Endometrial microvascular endothelial cells (primary cell): ENCODE data around the gene ITPRIPL1. TPM values are rescaled to one million over a fixed set of nuclear protein-coding genes. Genes with fewer than 3 reads are reported as not detected.

ENCODE experiments used
- in situ Hi-C: cut with HindIII; loops from 2 replicates; pipeline ENCODE4 v1.10.0; 2017; ENCODE audit warnings: low sequenced_read_pairs, low pct_unique_long_range_greater_than_20kb; ENCODE audit errors: inconsistent ontology term
- total RNA-seq: library from RNA; depleted of rRNA; stranded (reverse); fragments of >200 nt; gene quantifications from one replicate; pipeline ENCODE4 v1.2.3, GENCODE V29; 2015; ENCODE audit errors: inconsistent ontology term

The ITPRIPL1 gene
- total RNA-seq, 1 donor from 2014 or later, result 0.84 TPM

DNA sequence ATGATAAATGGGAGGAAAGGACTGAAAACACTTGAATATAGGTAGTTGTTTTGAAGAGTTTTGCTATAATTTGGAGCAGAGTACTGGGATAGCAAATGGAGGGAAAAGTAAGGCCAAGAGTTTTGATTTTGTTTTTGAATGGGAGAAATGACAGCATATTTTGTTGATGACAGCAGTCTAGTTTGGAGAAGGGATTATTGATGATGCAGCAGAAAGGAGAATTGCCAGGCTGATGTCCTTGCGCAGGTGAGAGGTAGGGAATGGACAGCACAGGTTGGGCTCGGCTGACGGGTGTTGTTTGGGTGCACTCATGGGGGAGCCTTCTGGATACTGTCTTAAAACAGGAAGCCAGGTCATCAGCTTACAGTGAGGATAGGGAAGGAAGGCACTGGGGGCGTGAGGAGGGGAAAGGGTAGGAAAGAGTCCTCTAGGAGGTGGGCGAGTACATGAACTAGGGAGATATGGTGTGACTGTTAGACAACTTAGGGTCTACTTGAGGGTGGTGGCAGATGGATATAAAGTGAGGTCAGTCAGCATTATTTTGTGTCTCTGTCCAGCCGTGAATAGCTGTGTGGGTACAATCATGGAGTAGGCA, 20.8 kb downstream of the ITPRIPL1 start:
- in situ Hi-C loops, result no loop called here

DNA sequence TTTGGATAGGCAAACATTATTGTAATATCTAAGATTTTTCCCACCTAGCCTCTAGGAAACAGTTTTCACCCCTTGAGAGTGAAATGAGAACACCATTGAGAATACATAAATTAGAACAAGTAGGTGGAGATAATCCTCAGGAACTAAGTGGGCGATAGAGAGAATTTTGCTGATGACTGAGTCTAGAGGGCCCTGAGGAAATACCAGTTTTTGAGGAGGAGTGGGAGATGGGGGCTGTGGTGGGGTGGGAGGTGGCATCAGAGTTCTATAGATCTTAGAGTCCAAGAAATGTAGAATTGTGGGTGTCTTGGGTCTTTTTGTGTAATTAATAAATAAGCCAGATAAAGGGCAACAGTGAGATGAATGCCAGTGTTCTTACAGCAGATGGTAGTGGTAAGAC, 22.3 kb downstream of the ITPRIPL1 start:
- in situ Hi-C loops, result no loop called here

GRCh38 chr2:96353032-96353561, 28.0 kb downstream of the ITPRIPL1 start:
- in situ Hi-C loops, result no loop called here

DNA sequence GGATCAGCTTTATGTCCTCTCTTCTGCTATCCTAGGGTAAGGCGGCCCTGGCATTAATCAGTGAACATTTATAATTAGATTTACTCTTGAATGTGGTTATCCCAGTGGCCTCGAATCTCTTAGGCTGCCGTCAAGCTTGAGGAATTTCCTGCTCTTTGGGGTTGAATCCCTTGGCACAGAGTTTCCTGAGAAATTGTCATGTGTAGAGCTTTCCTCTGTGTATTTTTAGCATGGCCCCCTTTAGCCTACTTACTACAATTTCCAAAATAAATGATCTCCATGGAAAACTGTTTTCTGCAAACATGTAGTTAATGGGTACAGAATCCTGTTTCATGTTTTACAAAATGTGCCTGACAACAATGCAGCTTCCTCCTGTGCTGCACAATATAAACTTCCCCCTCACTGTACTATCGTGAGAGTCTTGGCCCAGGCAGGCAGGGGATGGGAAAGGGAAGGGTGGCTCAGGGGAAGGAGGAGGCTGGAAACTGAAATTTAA, 28.5 kb downstream of the ITPRIPL1 start:
- in situ Hi-C loops, result no loop called here

GRCh38 chr2:96354492-96354891, 29.4 kb downstream of the ITPRIPL1 start:
- in situ Hi-C loops, result no loop called here

GRCh38 chr2:96356889-96357288, 31.8 kb downstream of the ITPRIPL1 start:
- in situ Hi-C loops, result no loop called here

DNA sequence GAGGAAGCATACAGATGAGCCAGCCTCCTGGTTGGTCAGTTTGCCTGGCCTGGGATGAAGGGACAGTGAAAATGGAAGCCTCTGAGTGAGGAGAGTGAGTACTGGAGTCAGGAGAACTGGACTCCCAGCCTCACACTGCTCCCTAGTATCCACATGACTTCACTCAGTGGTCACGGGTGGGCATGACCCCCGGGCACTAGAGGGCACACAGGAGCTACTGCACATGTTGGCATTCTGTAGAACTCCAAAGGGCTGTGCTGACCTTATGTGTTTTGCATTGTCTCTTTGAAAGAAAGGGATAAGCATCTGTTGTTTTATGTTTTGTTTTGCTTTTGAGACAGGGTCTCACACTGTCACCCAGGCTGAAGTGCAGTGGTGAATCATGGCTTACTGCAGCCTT, 34.2 kb downstream of the ITPRIPL1 start:
- in situ Hi-C loops, result no loop called here

DNA sequence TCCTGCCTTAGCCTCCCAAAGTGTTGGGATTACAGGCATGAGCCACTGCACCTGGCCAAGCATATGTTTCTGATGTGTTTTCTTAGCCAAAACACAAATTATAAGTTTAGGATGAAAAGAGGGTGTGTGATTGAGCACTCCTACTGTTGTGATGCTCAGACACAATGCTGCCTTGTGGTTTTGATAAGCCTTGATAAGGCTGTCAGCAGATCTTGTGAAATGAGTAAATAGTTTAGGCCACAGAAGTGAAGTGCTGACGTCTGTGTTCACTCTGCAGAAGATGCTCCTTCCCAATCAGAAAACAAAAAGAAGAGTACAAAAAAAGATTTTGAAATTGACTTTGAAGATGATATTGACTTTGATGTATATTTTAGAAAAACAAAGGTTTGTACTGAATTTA, 34.7 kb downstream of the ITPRIPL1 start:
- in situ Hi-C loops, result no loop called here

- in situ Hi-C loops, result no loop called here
Observed at GRCh38 chr2:96361751-96362150, 36.6 kb downstream of the ITPRIPL1 start.

DNA sequence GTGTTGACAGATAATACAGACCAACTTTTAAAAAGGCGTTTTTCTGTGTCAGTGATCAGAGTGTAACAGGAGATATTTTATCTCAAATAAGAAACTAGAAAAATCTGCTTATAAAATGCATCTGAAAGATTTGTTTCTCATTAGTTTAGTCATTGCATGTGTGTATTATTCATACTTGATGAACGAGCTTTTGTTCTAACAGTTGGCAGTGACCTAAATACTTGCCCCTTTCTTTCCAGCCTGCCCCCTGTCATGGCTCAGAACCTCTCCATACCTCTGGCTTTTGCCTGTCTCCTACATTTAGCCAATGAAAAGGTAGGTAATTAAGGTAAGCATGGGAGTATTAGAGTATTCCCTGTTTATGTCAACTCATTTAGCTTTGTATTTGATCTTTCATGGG, 44.1 kb downstream of the ITPRIPL1 start:
- in situ Hi-C loops, result no loop called here

- in situ Hi-C loops, result no loop called here
Observed at GRCh38 chr2:96374211-96374951, 49.3 kb downstream of the ITPRIPL1 start.

Other genes with a start within 250 kb of the ITPRIPL1 start
- not detected for gene ADRA2B, start 208.7 kb upstream of the ITPRIPL1 start, total RNA-seq
- not detected for gene ASTL, start 186.8 kb upstream of the ITPRIPL1 start, total RNA-seq
- not detected for gene DUSP2, start 179.9 kb upstream of the ITPRIPL1 start, total RNA-seq
- 149 TPM for gene STARD7, start 116.5 kb upstream of the ITPRIPL1 start, total RNA-seq
- gene TMEM127, start 59.3 kb upstream of the ITPRIPL1 start, total RNA-seq, result 36.6 TPM
- gene CIAO1, start 59.1 kb upstream of the ITPRIPL1 start, total RNA-seq, result 115 TPM
- 77.2 TPM for gene SNRNP200, start 19.8 kb upstream of the ITPRIPL1 start, total RNA-seq
- gene NCAPH, start 10.4 kb downstream of the ITPRIPL1 start, total RNA-seq, result 26.5 TPM
- gene NEURL3, start 180.0 kb downstream of the ITPRIPL1 start, total RNA-seq, result not detected
- 8.0 TPM for gene ARID5A, start 211.4 kb downstream of the ITPRIPL1 start, total RNA-seq